Colonic mucosa (tissue), 4 donors: ENCODE measurements around the gene SEMA4A. TPM values are rescaled to one million over a fixed set of nuclear protein-coding genes. Genes with fewer than 3 reads are reported as not detected.
"Not testable (repeated sequence)": the region's sequence is repeated elsewhere in the genome, so short reads cannot be mapped to it uniquely, and the experiment has no call there.

ENCODE experiments used
- DNase-seq: peaks from one replicate; pipeline ENCODE4 v3.0.0-alpha.2; 2020
- H3K27ac ChIP-seq: fragments of 200-600 bp; one replicate; pipeline ENCODE4 v1.8.0; 2021
- H3K27me3 ChIP-seq: fragments of 200-600 bp; one replicate; pipeline ENCODE4 v1.8.0; 2021
- H3K36me3 ChIP-seq: fragments of 200-600 bp; one replicate; pipeline ENCODE4 v1.8.0; 2021
- H3K4me1 ChIP-seq: fragments of 200-600 bp; one replicate; pipeline ENCODE4 v1.8.0; 2021; ENCODE audit warnings: mild to moderate bottlenecking
- H3K4me3 ChIP-seq: fragments of 200-600 bp; one replicate; pipeline ENCODE4 v1.8.0; 2021
- H3K9ac ChIP-seq, 2 donors: one replicate each; pipeline ENCODE4 v1.7.0; 2013; ENCODE audit warnings: control low read depth in 2 of 2, low read depth in 2 of 2, low read length in 2 of 2
- H3K9me3 ChIP-seq: fragments of 200-600 bp; one replicate; pipeline ENCODE4 v1.8.0; 2021
- CTCF ChIP-seq: fragments of 200-600 bp; IDR thresholded peaks from one replicate; pipeline ENCODE4 v1.8.0; 2022; ENCODE audit warnings: antibody characterized with exemption, mild to moderate bottlenecking
- intact Hi-C: fragments of 100-400 bp; cut with DNase I; formaldehyde crosslinking; loops from one replicate; pipeline ENCODE4 v1.14.1; 2022
- total RNA-seq, 2 donors: library from RNA; stranded (reverse); fragmentation: NEBNext Ultra II Directional in 1 of 2; extraction: Animal tissue kit (Norgen Biotek cat#: 25700) in 1 of 2; gene quantifications; one replicate each; pipeline ENCODE4 v1.2.1, GENCODE V29; 2021
- donor health status: healthy.
- donor health status: DM: no; HTN: no; CAD: no.
- donor health status: DM: no; HTN: no; CAD: no.

Gene SEMA4A
- total RNA-seq, 2 donors from 2014 or later, result 4.5 to 5.6 TPM

DNA sequence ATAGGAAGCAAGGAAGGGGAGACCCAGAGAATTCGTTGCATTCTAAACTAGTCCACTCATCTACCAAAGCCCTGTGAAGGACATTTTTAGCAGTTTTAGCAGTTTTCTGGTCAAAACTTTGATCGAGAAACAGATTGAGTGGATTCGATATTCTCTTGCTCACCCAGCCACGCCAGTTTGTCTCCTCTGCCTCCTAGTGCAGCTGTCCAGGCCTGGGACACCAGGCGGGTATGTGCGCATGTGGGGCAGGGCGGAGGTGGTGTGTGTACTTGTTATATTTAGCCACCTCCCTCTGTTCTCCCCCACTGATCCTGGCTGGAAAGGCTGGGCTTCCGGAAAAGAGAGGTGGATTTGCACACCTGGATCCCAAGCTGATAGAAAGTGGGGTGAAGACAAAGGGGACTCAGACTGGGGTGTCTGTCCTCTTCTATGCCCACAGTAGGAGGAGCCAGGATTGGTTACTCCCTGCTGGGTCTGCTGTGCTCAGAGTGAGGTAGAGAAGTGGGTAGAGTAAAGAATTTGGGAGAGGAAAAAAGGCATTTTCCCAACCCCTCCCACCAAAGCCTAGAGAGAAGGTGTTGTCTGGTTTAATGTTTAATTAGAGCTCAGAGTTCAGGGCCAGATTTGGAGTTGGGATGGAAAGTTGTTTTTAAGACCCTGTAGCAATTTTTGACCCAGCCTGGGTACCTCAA is 35.1 kb upstream of the SEMA4A start:
- intact Hi-C loops, result no loop called here
- no peaks in the 10 kb centered on the region for H3K9me3 ChIP-seq
- H3K4me1 ChIP-seq, result peaks cover 40% of the 10 kb centered on the region
- H3K27ac ChIP-seq, result peak overlapping the region; percentile 94
- peak overlapping the region; percentile 54 to 91 for H3K9ac ChIP-seq
- peak overlapping the region; percentile 88 for H3K4me3 ChIP-seq
- DNase-seq, result peak; percentile 90
- no peak for TF ChIP-seq CTCF
- no peaks in the 10 kb centered on the region for H3K36me3 ChIP-seq
- no peaks in the 10 kb centered on the region for H3K27me3 ChIP-seq

- H3K9ac ChIP-seq, result peak overlapping the region in 1 of 2 donors; percentile 61
- H3K4me1 ChIP-seq, result peaks cover 52% of the 10 kb centered on the region
- peak; percentile 77 for DNase-seq
- H3K27me3 ChIP-seq, result no peaks in the 10 kb centered on the region
- no peaks in the 10 kb centered on the region for H3K9me3 ChIP-seq
- no peaks in the 10 kb centered on the region for H3K36me3 ChIP-seq
- no peak for TF ChIP-seq CTCF
- H3K4me3 ChIP-seq, result peak overlapping the region; percentile 16
- H3K27ac ChIP-seq, result peak overlapping the region; percentile 94
- intact Hi-C loops, result no loop called here
Observed at GRCh38 chr1:156119503-156120209, 33.7 kb upstream of the SEMA4A start.

GRCh38 chr1:156120318-156120717 is 33.1 kb upstream of the SEMA4A start:
- no peak for TF ChIP-seq CTCF
- intact Hi-C loops, result no loop called here
- no peaks in the 10 kb centered on the region for H3K9me3 ChIP-seq
- H3K4me3 ChIP-seq, result no peak overlapping the region
- no peaks in the 10 kb centered on the region for H3K27me3 ChIP-seq
- peaks cover 56% of the 10 kb centered on the region for H3K4me1 ChIP-seq
- H3K9ac ChIP-seq, result peak overlapping the region; percentile 36 to 61
- no peak for DNase-seq
- no peaks in the 10 kb centered on the region for H3K36me3 ChIP-seq
- peak overlapping the region; percentile 94 for H3K27ac ChIP-seq

DNA sequence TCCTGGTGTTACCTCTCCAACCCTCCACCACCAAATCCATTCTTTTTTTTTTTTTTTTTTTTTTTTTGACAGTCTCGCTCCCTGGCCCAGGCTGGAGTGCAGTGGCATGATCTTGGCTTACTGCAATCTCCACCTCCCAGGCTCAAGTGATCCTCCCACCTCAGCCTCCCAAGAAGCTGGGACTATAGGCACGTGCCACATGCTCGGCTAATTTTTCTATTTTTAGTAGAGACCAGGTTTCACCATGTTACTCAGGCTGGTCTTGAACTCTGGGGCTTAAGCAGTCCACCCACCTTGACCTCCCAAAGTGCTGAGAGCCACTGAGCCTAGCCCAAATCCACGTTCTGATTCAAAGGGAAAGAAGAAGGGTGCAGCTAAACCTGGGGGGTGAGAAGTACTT is 32.4 kb upstream of the SEMA4A start:
- H3K36me3 ChIP-seq, intact Hi-C loops, H3K27me3 ChIP-seq, DNase-seq, H3K4me3 ChIP-seq, H3K9me3 ChIP-seq: not testable (repeated sequence)
- peak overlapping the region; percentile 94 for H3K27ac ChIP-seq
- H3K4me1 ChIP-seq, result peaks cover 61% of the 10 kb centered on the region
- H3K9ac ChIP-seq, result peak overlapping the region; percentile 36 to 67

DNA sequence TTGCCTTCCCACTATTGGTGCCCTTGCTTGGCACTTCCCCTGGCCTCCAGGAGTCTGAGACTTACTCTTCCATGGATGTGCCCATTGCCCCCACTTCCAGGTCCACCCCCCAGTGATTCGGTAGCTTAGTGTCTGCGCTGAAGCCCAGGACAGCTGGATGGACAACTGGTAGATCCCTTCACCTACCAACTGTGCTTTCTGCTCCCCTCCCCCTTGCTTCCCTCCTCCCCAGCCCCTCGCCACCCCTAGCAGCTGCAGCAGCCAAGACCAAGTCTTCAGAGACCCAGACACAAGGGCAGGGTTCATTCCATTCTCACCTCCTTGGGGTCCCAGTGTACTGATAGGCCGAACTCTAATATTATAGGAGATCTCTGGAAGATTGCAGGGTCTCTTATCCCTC is 31.9 kb upstream of the SEMA4A start:
- no peak for DNase-seq
- H3K4me3 ChIP-seq, result no peak overlapping the region
- H3K4me1 ChIP-seq, result peaks cover 66% of the 10 kb centered on the region
- H3K9ac ChIP-seq, result peak overlapping the region; percentile 28 to 67
- intact Hi-C loops, result no loop called here
- no peaks in the 10 kb centered on the region for H3K9me3 ChIP-seq
- peak overlapping the region; percentile 94 for H3K27ac ChIP-seq
- no peaks in the 10 kb centered on the region for H3K27me3 ChIP-seq
- H3K36me3 ChIP-seq, result no peaks in the 10 kb centered on the region
- TF ChIP-seq CTCF, result no peak

DNA sequence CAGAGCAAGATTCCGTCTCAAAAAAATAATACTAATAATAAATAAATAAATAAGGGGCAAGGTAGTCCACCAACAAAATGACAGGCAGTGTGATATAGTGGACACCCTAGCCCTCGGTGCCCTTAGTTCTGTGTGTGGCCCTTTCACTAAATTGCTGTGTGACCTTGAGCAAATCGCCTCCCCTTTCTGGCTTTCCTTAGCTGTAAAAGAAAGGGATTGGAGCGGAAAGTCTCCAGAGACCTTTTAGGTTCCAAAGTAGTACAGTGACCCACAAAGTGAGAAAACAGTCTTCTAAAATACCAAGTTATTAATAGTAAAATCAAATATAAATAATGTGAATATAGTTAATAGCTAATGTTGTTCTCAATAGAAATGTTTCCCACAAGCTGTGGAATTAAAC is 31.3 kb upstream of the SEMA4A start:
- H3K4me3 ChIP-seq, result peak overlapping the region; percentile 12
- H3K27me3 ChIP-seq, result no peaks in the 10 kb centered on the region
- H3K36me3 ChIP-seq, result no peaks in the 10 kb centered on the region
- intact Hi-C loops, result no loop called here
- H3K4me1 ChIP-seq, result peaks cover 70% of the 10 kb centered on the region
- peak overlapping the region; percentile 94 for H3K27ac ChIP-seq
- no peaks in the 10 kb centered on the region for H3K9me3 ChIP-seq
- DNase-seq, result no peak
- no peak for TF ChIP-seq CTCF
- peak overlapping the region; percentile 73 to 78 for H3K9ac ChIP-seq
